IPS-15b (cell line): ENCODE measurements around the gene TDRD12.
"Not testable (repeated sequence)": the region's sequence is repeated elsewhere in the genome, so short reads cannot be mapped to it uniquely, and the experiment has no call there.

Experiments
- H3K27me3 ChIP-seq: one replicate; pipeline ENCODE4 v1.6.1; 2013; ENCODE audit warnings: low read length; ENCODE audit not compliant: control insufficient read depth, insufficient read depth
- H3K36me3 ChIP-seq: one replicate; pipeline ENCODE4 v1.6.1; 2013; ENCODE audit warnings: low read length; ENCODE audit not compliant: control insufficient read depth, insufficient read depth
- H3K4me1 ChIP-seq: one replicate; pipeline ENCODE4 v1.6.1; 2013; ENCODE audit warnings: mild to moderate bottlenecking, low read length; ENCODE audit not compliant: control insufficient read depth, insufficient read depth
- H3K4me3 ChIP-seq: one replicate; pipeline ENCODE4 v1.5.1; 2013; ENCODE audit warnings: low read depth, low read length
- H3K9ac ChIP-seq: one replicate; pipeline ENCODE4 v1.6.1; 2013; ENCODE audit warnings: low read depth, mild to moderate bottlenecking, low read length
- H3K9me3 ChIP-seq: one replicate; pipeline ENCODE4 v1.6.1; 2013; ENCODE audit warnings: mild to moderate bottlenecking, low read length; ENCODE audit not compliant: control insufficient read depth, insufficient read depth

Gene TDRD12

GRCh38 chr19:32865326-32865725 lies 145.8 kb downstream of the TDRD12 start:
- H3K4me3 ChIP-seq, result no peak overlapping the region
- H3K4me1 ChIP-seq, result no peaks in the 10 kb centered on the region
- no peaks in the 10 kb centered on the region for H3K9me3 ChIP-seq
- no peak overlapping the region for H3K9ac ChIP-seq
- H3K27me3 ChIP-seq, result no peaks in the 10 kb centered on the region
- no peaks in the 10 kb centered on the region for H3K36me3 ChIP-seq

GRCh38 chr19:32866061-32866460 lies 146.5 kb downstream of the TDRD12 start:
- no peaks in the 10 kb centered on the region for H3K4me1 ChIP-seq
- H3K9me3 ChIP-seq, result no peaks in the 10 kb centered on the region

GRCh38 chr19:32866564-32867265 lies 147.1 kb downstream of the TDRD12 start:
- H3K36me3 ChIP-seq, result no peaks in the 10 kb centered on the region
- H3K4me1 ChIP-seq, result no peaks in the 10 kb centered on the region
- H3K9ac ChIP-seq, result no peak overlapping the region
- H3K27me3 ChIP-seq, result no peaks in the 10 kb centered on the region
- H3K4me3 ChIP-seq, result no peak overlapping the region
- no peaks in the 10 kb centered on the region for H3K9me3 ChIP-seq

More at GRCh38 chr19:32866061-32866460, 146.5 kb downstream of the TDRD12 start:
- H3K36me3 ChIP-seq, result no peaks in the 10 kb centered on the region
- H3K9ac ChIP-seq, result no peak overlapping the region
- no peak overlapping the region for H3K4me3 ChIP-seq
- no peaks in the 10 kb centered on the region for H3K27me3 ChIP-seq

- H3K9ac ChIP-seq, H3K36me3 ChIP-seq, H3K27me3 ChIP-seq, H3K4me3 ChIP-seq, H3K4me1 ChIP-seq, H3K9me3 ChIP-seq: not testable (repeated sequence)
Measured at GRCh38 chr19:32867436-32867835, 147.9 kb downstream of the TDRD12 start.

- H3K4me3 ChIP-seq, result no peak overlapping the region
- H3K27me3 ChIP-seq, result no peaks in the 10 kb centered on the region
- H3K9me3 ChIP-seq, result no peaks in the 10 kb centered on the region
- no peaks in the 10 kb centered on the region for H3K36me3 ChIP-seq
- H3K4me1 ChIP-seq, result no peaks in the 10 kb centered on the region
- no peak overlapping the region for H3K9ac ChIP-seq
Measured at GRCh38 chr19:32868206-32868950, 148.8 kb downstream of the TDRD12 start.

- no peaks in the 10 kb centered on the region for H3K27me3 ChIP-seq
Measured at GRCh38 chr19:32869369-32869965, 149.9 kb downstream of the TDRD12 start, which contains the start of gene SLC7A9. Gene SLC7A9, minus strand, starts transcription at chr19:32869767. Its CDS starts 1,233 bp downstream, at chr19:32868534.

GRCh38 chr19:32869966-32870573 lies 150.5 kb downstream of the TDRD12 start:
- no peaks in the 10 kb centered on the region for H3K27me3 ChIP-seq
- H3K4me1 ChIP-seq, result no peaks in the 10 kb centered on the region
- H3K4me3 ChIP-seq, result no peak overlapping the region
- no peaks in the 10 kb centered on the region for H3K9me3 ChIP-seq
- H3K9ac ChIP-seq, result no peak overlapping the region
- H3K36me3 ChIP-seq, result no peaks in the 10 kb centered on the region

More at GRCh38 chr19:32869369-32869965, 149.9 kb downstream of the TDRD12 start, which contains the start of gene SLC7A9:
- Histone ChIP-seq H3K4me3 (no peak within 1 kb of the TSS), H3K9me3 (no peaks in the 10 kb centered on the region), H3K36me3 (no peaks in the 10 kb centered on the region), H3K4me1 (no peaks in the 10 kb centered on the region), H3K9ac (no peak within 1 kb of the TSS)

GRCh38 chr19:32870981-32871451 lies 151.4 kb downstream of the TDRD12 start:
- Histone ChIP-seq H3K9me3 (no peaks in the 10 kb centered on the region), H3K27me3 (no peaks in the 10 kb centered on the region), H3K4me3 (no peak overlapping the region), H3K36me3 (no peaks in the 10 kb centered on the region), H3K9ac (no peak overlapping the region), H3K4me1 (no peaks in the 10 kb centered on the region)

GRCh38 chr19:32872391-32872790 lies 152.8 kb downstream of the TDRD12 start:
- no peaks in the 10 kb centered on the region for H3K4me1 ChIP-seq
- no peaks in the 10 kb centered on the region for H3K9me3 ChIP-seq
- no peak overlapping the region for H3K4me3 ChIP-seq
- no peak overlapping the region for H3K9ac ChIP-seq
- H3K27me3 ChIP-seq, result no peaks in the 10 kb centered on the region
- no peaks in the 10 kb centered on the region for H3K36me3 ChIP-seq

- H3K4me3 ChIP-seq, result no peak overlapping the region
- no peak overlapping the region for H3K9ac ChIP-seq
- no peaks in the 10 kb centered on the region for H3K27me3 ChIP-seq
- no peaks in the 10 kb centered on the region for H3K4me1 ChIP-seq
- H3K36me3 ChIP-seq, result no peaks in the 10 kb centered on the region
- no peaks in the 10 kb centered on the region for H3K9me3 ChIP-seq
Measured at GRCh38 chr19:32873247-32873959, 153.8 kb downstream of the TDRD12 start.

GRCh38 chr19:32874605-32875004 lies 155.0 kb downstream of the TDRD12 start:
- H3K9ac ChIP-seq, result no peak overlapping the region
- no peaks in the 10 kb centered on the region for H3K9me3 ChIP-seq
- H3K4me3 ChIP-seq, result no peak overlapping the region
- no peaks in the 10 kb centered on the region for H3K36me3 ChIP-seq
- H3K27me3 ChIP-seq, result no peaks in the 10 kb centered on the region
- H3K4me1 ChIP-seq, result no peaks in the 10 kb centered on the region
